Brain microvascular endothelial cell (primary cell): ENCODE data around the gene MTCH2.
A peak's percentile ranks its signal among the peaks of the same experiment; 100 is the strongest.

Experiments
- DNase-seq: peaks from one replicate; pipeline ENCODE4 v3.0.0-alpha.2; 2020
- H3K27ac ChIP-seq: fragments of 250-450 bp; sonication (Bioruptor Pico); 2 replicates; pipeline ENCODE4 v1.5.1; 2020; ENCODE audit warnings: mild to moderate bottlenecking, moderate library complexity
- H3K27me3 ChIP-seq: fragments of 250-450 bp; sonication (Bioruptor Pico); replicated peaks from 2 replicates; pipeline ENCODE4 v1.5.1; 2020; ENCODE audit warnings: mild to moderate bottlenecking
- H3K36me3 ChIP-seq: fragments of 250-450 bp; sonication (Bioruptor Pico); replicated peaks from 2 replicates; pipeline ENCODE4 v1.5.1; 2020; ENCODE audit warnings: mild to moderate bottlenecking
- H3K4me3 ChIP-seq: 2 replicates; pipeline ENCODE4 v1.5.1; 2011; ENCODE audit warnings: low read depth, mild to moderate bottlenecking, control low read depth, low read length, moderate library complexity
- CTCF ChIP-seq: IDR thresholded peaks from 2 replicates; pipeline ENCODE4 v1.5.1; 2011; ENCODE audit warnings: low read depth, mild to moderate bottlenecking, moderate library complexity, low read length, control low read depth, inconsistent platforms; ENCODE audit errors: missing control alignments
- in situ Hi-C: cut with HindIII; loops from 2 replicates; pipeline ENCODE4 v1.10.0; 2017; ENCODE audit warnings: low sequenced_read_pairs, low pct_ligation_motif_present

MTCH2 gene

GRCh38 chr11:47587723-47588326 is 54.5 kb downstream of the MTCH2 start:
- Histone ChIP-seq H3K27ac (no peak overlapping the region), H3K27me3 (peaks cover 3% of the 10 kb centered on the region), H3K4me3 (no peak overlapping the region), H3K36me3 (peaks cover 20% of the 10 kb centered on the region)
- no peak for TF ChIP-seq CTCF
- no peak for DNase-seq
- in situ Hi-C loops, result no loop called here

- DNase-seq, result no peak
- Histone ChIP-seq H3K4me3 (no peak overlapping the region), H3K27ac (no peak overlapping the region), H3K36me3 (peaks cover 27% of the 10 kb centered on the region), H3K27me3 (no peaks in the 10 kb centered on the region)
- no peak for TF ChIP-seq CTCF
- in situ Hi-C loops, result no loop called here
Measured at GRCh38 chr11:47587039-47587716, 55.2 kb downstream of the MTCH2 start.

GRCh38 chr11:47586098-47586855 is 56.1 kb downstream of the MTCH2 start, which contains the start of gene FAM180B:
Gene FAM180B (plus strand): TSS chr11:47586678. CDS start chr11:47586769, 91 bp downstream.
- Histone ChIP-seq H3K4me3 (no peak within 1 kb of the TSS), H3K27me3 (no peaks in the 10 kb centered on the region), H3K36me3 (peaks cover 36% of the 10 kb centered on the region), H3K27ac (no peak within 1 kb of the TSS)
- DNase-seq, result no peak
- no peak for TF ChIP-seq CTCF
- in situ Hi-C loops, result no loop called here

GRCh38 chr11:47583844-47584243 is 58.5 kb downstream of the MTCH2 start:
- in situ Hi-C loops, result no loop called here
- no peak overlapping the region for H3K4me3 ChIP-seq
- no peak for TF ChIP-seq CTCF
- H3K27me3 ChIP-seq, result no peaks in the 10 kb centered on the region
- no peak for DNase-seq
- no peak overlapping the region for H3K27ac ChIP-seq
- peaks cover 42% of the 10 kb centered on the region for H3K36me3 ChIP-seq

GRCh38 chr11:47578524-47579494 is 63.5 kb downstream of the MTCH2 start, which contains the start of the genes KBTBD4 and NDUFS3:
Gene KBTBD4 (minus strand): TSS chr11:47578970. CDS start chr11:47578951, 19 bp downstream.
Gene NDUFS3 (plus strand): TSS chr11:47579074. CDS start chr11:47579092, 18 bp downstream.
- no peak for TF ChIP-seq CTCF
- H3K27ac ChIP-seq, result peak within 1 kb of the TSS; percentile 65
- peak within 1 kb of the TSS; percentile 95 for H3K4me3 ChIP-seq
- peak; percentile 84 for DNase-seq
- in situ Hi-C loops, result no loop called here
- H3K27me3 ChIP-seq, result no peaks in the 10 kb centered on the region
- H3K36me3 ChIP-seq, result peaks cover 39% of the 10 kb centered on the region
